HepG2 (cell line): ENCODE measurements around the gene GJC2. TPM values are rescaled to one million over a fixed set of nuclear protein-coding genes. Genes with fewer than 3 reads are reported as not detected.

ENCODE experiments used
- BCL6 ChIP-seq: IDR thresholded peaks from 2 replicates; pipeline ENCODE4 v1.6.1; 2016; ENCODE audit warnings: missing genetic modification reagents, missing compliant biosample characterization
- CAMTA2 ChIP-seq: sonication (generic); formaldehyde crosslinking; IDR thresholded peaks from 2 replicates; pipeline ENCODE4 v1.4.0; 2020; ENCODE audit warnings: mild to moderate bottlenecking, missing genetic modification reagents, borderline replicate concordance
- CENPX ChIP-seq: sonication (generic); formaldehyde crosslinking; IDR thresholded peaks from 2 replicates; pipeline ENCODE4 v1.9.0; 2021; ENCODE audit warnings: mild to moderate bottlenecking, missing genetic modification reagents, moderate library complexity
- CSRNP1 ChIP-seq: sonication (generic); formaldehyde crosslinking; IDR thresholded peaks from 2 replicates; pipeline ENCODE4 v1.8.1; 2023; ENCODE audit warnings: mild to moderate bottlenecking, missing genetic modification reagents
- DBP ChIP-seq: sonication (generic); formaldehyde crosslinking; IDR thresholded peaks from 2 replicates; pipeline ENCODE4 v1.4.0; 2020; ENCODE audit warnings: missing genetic modification reagents; ENCODE audit errors: not compliant biosample characterization
- FOXJ3 ChIP-seq: sonication (generic); formaldehyde crosslinking; IDR thresholded peaks from 2 replicates; pipeline ENCODE4 v1.4.0; 2020; ENCODE audit warnings: missing genetic modification reagents, mild to moderate bottlenecking, borderline replicate concordance
- GABPB1 ChIP-seq: IDR thresholded peaks from 2 replicates; pipeline ENCODE4 v1.6.1; 2016; ENCODE audit warnings: mild to moderate bottlenecking, missing genetic modification reagents, moderate library complexity, missing compliant biosample characterization
- GATAD2A ChIP-seq: IDR thresholded peaks from 2 replicates; pipeline ENCODE4 v1.6.1; 2016
- MTF1 ChIP-seq: sonication (generic); formaldehyde crosslinking; IDR thresholded peaks from 2 replicates; pipeline ENCODE4 v1.5.0; 2020; ENCODE audit warnings: missing genetic modification reagents
- MXD3 ChIP-seq: IDR thresholded peaks from 2 replicates; pipeline ENCODE4 v1.6.1; 2016; ENCODE audit warnings: mild to moderate bottlenecking, missing biosample characterization, missing genetic modification reagents
- MXI1 ChIP-seq: IDR thresholded peaks from 3 replicates; pipeline ENCODE4 v1.6.1; 2012; ENCODE audit warnings: low read depth, low read length, inconsistent platforms, borderline replicate concordance
- NR2F1 ChIP-seq, 2 experiments: fragments of 450-650 bp in 1 of 2; formaldehyde crosslinking in 1 of 2; IDR thresholded peaks; 2 replicates each; pipeline versions ENCODE4 v1.5.0 to v1.6.1; 2016 to 2020; ENCODE audit warnings: mild to moderate bottlenecking in 1 of 2, missing compliant biosample characterization in 1 of 2, missing genetic modification reagents in 1 of 2, moderate library complexity in 1 of 2
- POLR2AphosphoS2 ChIP-seq: IDR thresholded peaks from 2 replicates; pipeline ENCODE4 v1.6.1; 2011; ENCODE audit warnings: low read depth, low read length, improper control_type of control experiment
- RNF219 ChIP-seq: sonication (generic); formaldehyde crosslinking; IDR thresholded peaks from 2 replicates; pipeline ENCODE4 v1.5.0; 2020; ENCODE audit warnings: mild to moderate bottlenecking, missing genetic modification reagents
- SOX6 ChIP-seq, 2 experiments: fragments of 450-650 bp in 1 of 2; sonication (generic) in 1 of 2; formaldehyde crosslinking in 1 of 2; IDR thresholded peaks; 2 replicates each; pipeline versions ENCODE4 v1.4.0 to v1.6.1; 2017 to 2020; ENCODE audit warnings: antibody characterized with exemption in 1 of 2, mild to moderate bottlenecking in 1 of 2, missing genetic modification reagents in 1 of 2
- SSRP1 ChIP-seq: IDR thresholded peaks from 2 replicates; pipeline ENCODE4 v1.6.1; 2016; ENCODE audit warnings: control low read depth
- XBP1 ChIP-seq: sonication (generic); formaldehyde crosslinking; IDR thresholded peaks from 2 replicates; pipeline ENCODE4 v1.5.0; 2020; ENCODE audit warnings: missing genetic modification reagents
- ZNF513 ChIP-seq: sonication (generic); formaldehyde crosslinking; conservative IDR thresholded peaks from 2 replicates; pipeline ENCODE4 v1.5.0; 2020; ENCODE audit warnings: missing genetic modification reagents
- ZNF530 ChIP-seq: sonication (generic); formaldehyde crosslinking; IDR thresholded peaks from 2 replicates; pipeline ENCODE4 v1.5.0; 2020; ENCODE audit warnings: low read depth, mild to moderate bottlenecking, missing genetic modification reagents
- polyA plus RNA-seq, 8 experiments: library from polyadenylated mRNA; depleted of rRNA in 3 of 8; stranded (reverse) in 7 of 8; unstranded in 1 of 8; fragments of >200 nt; fragmentation: Illumina TruSeq in 4 of 8; extraction: Trizol in 4 of 8; gene quantifications; 2 replicates each; pipeline versions ENCODE4 v1.2.1 to v1.2.3, GENCODE V29; 2011 to 2016; ENCODE audit warnings: low read depth in 4 of 8, missing spikeins in 1 of 8, mixed read lengths in 1 of 8; ENCODE audit not compliant: insufficient read depth in 1 of 8
- total RNA-seq, 5 experiments: library from RNA; depleted of rRNA; stranded (reverse); fragments of >200 nt; fragmentation: Illumina TruSeq; extraction: Trizol; gene quantifications; 2 replicates each; pipeline ENCODE4 v1.2.3, GENCODE V29; 2016; ENCODE audit warnings: low read depth in 1 of 5

The GJC2 gene
- total and polyA plus RNA-seq, 2 of the 13 experiments (the other 11 are each of a cell fraction or from before 2014, with no cell fraction given) = 1.6 to 3.8 TPM

GRCh38 chr1:228149406-228150119, at the start of gene GJC2 (continued):
- TF ChIP-seq RNF219 = no peak
- TF ChIP-seq MTF1 (CRISPR knock-in tag) = no peak
- TF ChIP-seq FOXJ3 (CRISPR knock-in tag) = no peak
- no peak for TF ChIP-seq SSRP1 (CRISPR knock-in tag)
- no peak for TF ChIP-seq DBP (CRISPR knock-in tag)
- no peak for TF ChIP-seq BCL6 (CRISPR knock-in tag)
- no peak for TF ChIP-seq CAMTA2 (CRISPR knock-in tag)
- TF ChIP-seq CSRNP1 (CRISPR knock-in tag) = no peak
- no peak for TF ChIP-seq ZNF530 (CRISPR knock-in tag)
- no peak for TF ChIP-seq XBP1
- TF ChIP-seq MXI1 = no peak
- TF ChIP-seq SOX6 (IDR thresholded peaks at IDR 0.05) = no peak
- peak; percentile 73 for TF ChIP-seq SOX6 (CRISPR knock-in tag; IDR thresholded peaks at IDR 0.05)
- TF ChIP-seq CENPX = no peak
- 0 out of 2 replicates have a peak, but pooled peaks have one; percentile 18 for TF ChIP-seq MXD3 (CRISPR knock-in tag)
- TF ChIP-seq GATAD2A (CRISPR knock-in tag) = peak; percentile 11; the same call in 1 of the 2 replicates
- TF ChIP-seq POLR2AphosphoS2 = no peak
- 0 out of 4 replicates have a peak, but pooled peaks of 1 of the 2 experiments have one; percentile 23 for TF ChIP-seq NR2F1 (CRISPR knock-in tag; IDR thresholded peaks at IDR 0.05)
- no peak for TF ChIP-seq ZNF513 (CRISPR knock-in tag)
- peak; percentile 80; the same call in 1 of the 2 replicates for TF ChIP-seq GABPB1 (CRISPR knock-in tag)
